Measurements from ENCODE around the gene BBC3. TPM values are rescaled to one million over a fixed set of nuclear protein-coding genes. Genes with fewer than 3 reads are reported as not detected.
A peak's percentile ranks its signal among the peaks of the same experiment; 100 is the strongest.

The BBC3 gene
- total and polyA plus RNA-seq, 2 of the 4 experiments (the other 2 are of a cell fraction), result 1.6 to 6.5 TPM

DNA sequence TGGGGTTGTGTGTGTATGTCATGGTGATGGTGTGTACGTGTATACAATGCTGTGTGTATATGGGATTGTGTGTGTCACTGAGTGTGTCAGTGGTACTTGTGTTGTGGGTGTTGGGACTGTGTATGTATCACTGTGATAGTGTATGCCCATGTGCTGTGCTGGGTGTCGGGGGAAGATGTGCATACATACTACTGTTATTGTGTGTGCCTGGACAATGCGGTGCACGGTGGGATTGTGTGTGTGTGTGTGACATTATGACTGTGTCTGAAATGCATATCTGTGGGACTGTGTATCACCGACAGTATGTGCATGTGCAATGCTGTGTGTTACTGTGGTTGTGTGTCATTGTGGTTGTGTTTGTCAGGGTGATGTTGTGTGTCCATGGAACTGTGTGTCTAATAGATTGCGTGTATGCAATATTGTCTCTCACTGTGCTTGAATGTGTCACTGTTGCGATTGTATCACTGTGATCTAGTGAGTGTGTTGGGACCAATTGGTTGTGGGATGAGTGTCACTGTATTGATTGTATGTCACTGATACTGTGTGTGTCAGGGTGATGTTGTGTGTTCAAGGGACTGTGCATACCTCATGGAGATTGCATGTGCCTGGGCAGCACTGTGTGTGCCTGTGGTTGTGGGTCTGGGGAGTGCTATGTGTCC lies 11.0 kb upstream of the BBC3 start:
- H4K5ac ChIP-seq (ENCODE audit: low read depth, low read length), result no peak overlapping the region
- peak overlapping the region; percentile 6 to 88; a peak in 3 of 4 replicates for H4K8ac ChIP-seq (ENCODE audit: low read depth in 2 of 2, low read length in 2 of 2)
- H3K23ac ChIP-seq (ENCODE audit: low read depth, low read length), result peak overlapping the region; percentile 85
- H2BK5ac ChIP-seq (ENCODE audit: low read depth, low read length, poor library complexity, severe bottlenecking), result peak overlapping the region; percentile 16
- dilution Hi-C loops (cut with HindIII; ENCODE audit: low sequenced_read_pairs, unreplicated experiment) (no loop called here), intact Hi-C loops (cut with micrococcal nuclease) (loop anchor here (5.0 kb wide), 1 partner anchor 110 kb away; the partner anchor contains the start of gene SAE1), in situ Hi-C loops (cut with MboI; ENCODE audit: low sequenced_read_pairs) (no loop called here)
- peaks cover 3 to 28% of the 10 kb centered on the region in 2 experiments; a peak in 2 of 4 replicates for H3K79me1 ChIP-seq (ENCODE audit: low read depth in 1 of 2, low read length in 2 of 2)
- H3K4ac ChIP-seq (ENCODE audit: low read depth, low read length), result peak overlapping the region; percentile 68
- no peak overlapping the region for H3K18ac ChIP-seq (ENCODE audit: low read depth, low read length)
- 85% methylated on average over 6 of the region's 7 CpGs; no CpG with 5 or more reads in 1 of the 2 experiments for WGBS, 2 experiments (ENCODE audit: extremely low coverage in 2 of 2, insufficient read length in 1 of 2)
- ChIA-PET POLR2A (ENCODE audit: unreplicated experiment) (no interaction called here), CTCF (interaction anchor here (6.1 kb wide), 1 partner anchor 31 kb away, joined by 67 read pairs; no protein-coding TSS in a partner anchor)
- peak overlapping the region; percentile 84 for H3K14ac ChIP-seq (replicated peaks; ENCODE audit: low read depth, low read length)
- ATAC-seq (ENCODE audit: low read depth) (no peak), DNase-seq (no peak)
- H2BK15ac ChIP-seq (ENCODE audit: low read depth, low read length), result peak overlapping the region; percentile 57; the same call in 2 of the 3 replicates
- H4K20me1 ChIP-seq (ENCODE audit: insufficient read depth, low read length), result peaks cover 10% of the 10 kb centered on the region; the same call in 1 of the 2 replicates
- H3K4me3 ChIP-seq (ENCODE audit: insufficient read depth, low read depth, low read length), result no peak overlapping the region
- no peaks in the 10 kb centered on the region for H3K36me3 ChIP-seq (ENCODE audit: control insufficient read depth, insufficient read depth, low read length)
- H2AFZ ChIP-seq (replicated peaks; ENCODE audit: low read length, poor library complexity), result peak overlapping the region; percentile 85
- H3K4me1 ChIP-seq (ENCODE audit: control insufficient read depth, insufficient read depth, low read length), result peaks cover 26% of the 10 kb centered on the region
- H4K91ac ChIP-seq (ENCODE audit: insufficient read depth, low read depth, low read length), result peak overlapping the region; percentile 67
- H2AK5ac ChIP-seq (ENCODE audit: low read depth, low read length), result peak overlapping the region; percentile 95
- BruUV-seq (replicated peaks), result TSS peak; percentile 45
- no peak overlapping the region for H3K9ac ChIP-seq (ENCODE audit: low read depth, low read length)
- H2BK120ac ChIP-seq (ENCODE audit: low read depth, low read length), result peak overlapping the region; percentile 26
- peaks cover 15% of the 10 kb centered on the region for H3K9me1 ChIP-seq (ENCODE audit: insufficient read depth, low read length)
- H3K9me3 ChIP-seq (ENCODE audit: control insufficient read depth, insufficient read depth, low read length), result no peaks in the 10 kb centered on the region
- H3K27ac ChIP-seq (ENCODE audit: insufficient read depth, low read length), result no peak overlapping the region
- no peaks in the 10 kb centered on the region for H3K27me3 ChIP-seq (ENCODE audit: control insufficient read depth, insufficient read depth, low read length)
- H2BK20ac ChIP-seq (ENCODE audit: low read depth, low read length), result peak overlapping the region; percentile 48
- H3K4me2 ChIP-seq (ENCODE audit: low read depth, low read length), result no peak overlapping the region
- H2AK9ac ChIP-seq (replicated peaks; ENCODE audit: low read depth, low read length, poor library complexity), result peak overlapping the region; percentile 96
- no peak overlapping the region for H3K56ac ChIP-seq (ENCODE audit: extremely low read depth, insufficient read depth, low read length)
- TF ChIP-seq MXI1 (IDR thresholded peaks at IDR 0.05; ENCODE audit: borderline replicate concordance, low read depth, low read length) (no peak), CEBPB (IDR thresholded peaks at IDR 0.05; ENCODE audit: low read depth, low read length) (no peak), POLR2A (IDR thresholded peaks at IDR 0.05; ENCODE audit: low read depth, low read length) (no peak), CHD1 (IDR thresholded peaks at IDR 0.05; ENCODE audit: low read depth, low read length) (no peak), MAZ (IDR thresholded peaks at IDR 0.05; ENCODE audit: borderline replicate concordance, low read depth, low read length) (no peak), MAFK (IDR thresholded peaks at IDR 0.05; ENCODE audit: low read depth, low read length) (no peak), BHLHE40 (IDR thresholded peaks at IDR 0.05; ENCODE audit: low read depth, low read length) (no peak), RFX5 (IDR thresholded peaks at IDR 0.05; ENCODE audit: low read depth, low read length) (no peak), RAD21 (IDR thresholded peaks at IDR 0.05; ENCODE audit: low read length) (no peak), SMC3 (IDR thresholded peaks at IDR 0.05; ENCODE audit: low read depth, low read length) (no peak), RCOR1 (IDR thresholded peaks at IDR 0.05; ENCODE audit: insufficient replicate concordance, low read length) (no peak), FOS (IDR thresholded peaks at IDR 0.05; ENCODE audit: low read depth, low read length) (no peak)
- TF ChIP-seq, protein P1, sequence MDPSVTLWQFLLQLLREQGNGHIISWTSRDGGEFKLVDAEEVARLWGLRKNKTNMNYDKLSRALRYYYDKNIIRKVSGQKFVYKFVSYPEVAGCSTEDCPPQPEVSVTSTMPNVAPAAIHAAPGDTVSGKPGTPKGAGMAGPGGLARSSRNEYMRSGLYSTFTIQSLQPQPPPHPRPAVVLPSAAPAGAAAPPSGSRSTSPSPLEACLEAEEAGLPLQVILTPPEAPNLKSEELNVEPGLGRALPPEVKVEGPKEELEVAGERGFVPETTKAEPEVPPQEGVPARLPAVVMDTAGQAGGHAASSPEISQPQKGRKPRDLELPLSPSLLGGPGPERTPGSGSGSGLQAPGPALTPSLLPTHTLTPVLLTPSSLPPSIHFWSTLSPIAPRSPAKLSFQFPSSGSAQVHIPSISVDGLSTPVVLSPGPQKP (IDR thresholded peaks at IDR 0.05; ENCODE audit: borderline replicate concordance, low read depth, low read length), result no peak
- TF ChIP-seq, protein P2, sequence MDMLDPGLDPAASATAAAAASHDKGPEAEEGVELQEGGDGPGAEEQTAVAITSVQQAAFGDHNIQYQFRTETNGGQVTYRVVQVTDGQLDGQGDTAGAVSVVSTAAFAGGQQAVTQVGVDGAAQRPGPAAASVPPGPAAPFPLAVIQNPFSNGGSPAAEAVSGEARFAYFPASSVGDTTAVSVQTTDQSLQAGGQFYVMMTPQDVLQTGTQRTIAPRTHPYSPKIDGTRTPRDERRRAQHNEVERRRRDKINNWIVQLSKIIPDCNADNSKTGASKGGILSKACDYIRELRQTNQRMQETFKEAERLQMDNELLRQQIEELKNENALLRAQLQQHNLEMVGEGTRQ (IDR thresholded peaks at IDR 0.05; ENCODE audit: low read depth, low read length), result no peak
- TF ChIP-seq, protein P3, sequence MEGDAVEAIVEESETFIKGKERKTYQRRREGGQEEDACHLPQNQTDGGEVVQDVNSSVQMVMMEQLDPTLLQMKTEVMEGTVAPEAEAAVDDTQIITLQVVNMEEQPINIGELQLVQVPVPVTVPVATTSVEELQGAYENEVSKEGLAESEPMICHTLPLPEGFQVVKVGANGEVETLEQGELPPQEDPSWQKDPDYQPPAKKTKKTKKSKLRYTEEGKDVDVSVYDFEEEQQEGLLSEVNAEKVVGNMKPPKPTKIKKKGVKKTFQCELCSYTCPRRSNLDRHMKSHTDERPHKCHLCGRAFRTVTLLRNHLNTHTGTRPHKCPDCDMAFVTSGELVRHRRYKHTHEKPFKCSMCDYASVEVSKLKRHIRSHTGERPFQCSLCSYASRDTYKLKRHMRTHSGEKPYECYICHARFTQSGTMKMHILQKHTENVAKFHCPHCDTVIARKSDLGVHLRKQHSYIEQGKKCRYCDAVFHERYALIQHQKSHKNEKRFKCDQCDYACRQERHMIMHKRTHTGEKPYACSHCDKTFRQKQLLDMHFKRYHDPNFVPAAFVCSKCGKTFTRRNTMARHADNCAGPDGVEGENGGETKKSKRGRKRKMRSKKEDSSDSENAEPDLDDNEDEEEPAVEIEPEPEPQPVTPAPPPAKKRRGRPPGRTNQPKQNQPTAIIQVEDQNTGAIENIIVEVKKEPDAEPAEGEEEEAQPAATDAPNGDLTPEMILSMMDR (conservative IDR thresholded peaks at IDR 0.05; ENCODE audit: low read depth, low read length), result no peak
